Mammary epithelial cell (primary cell): Measurements from ENCODE around the gene ANKMY2.

ENCODE experiments used
- CTCF ChIP-seq, 2 donors: IDR thresholded peaks in 1 of 2; conservative IDR thresholded peaks in 1 of 2; 2 replicates each; pipeline ENCODE4 v1.5.1; 2011 to 2012; ENCODE audit warnings: inconsistent platforms in 2 of 2, low read length in 2 of 2, mild to moderate bottlenecking in 2 of 2, control low read depth in 1 of 2, low read depth in 1 of 2; ENCODE audit not compliant: insufficient read depth in 1 of 2; ENCODE audit errors: extremely low read depth in 1 of 2
- EZH2 ChIP-seq: IDR thresholded peaks from 2 replicates; pipeline ENCODE4 v1.6.1; 2012; ENCODE audit warnings: low read length, inconsistent platforms, borderline replicate concordance

- TF ChIP-seq EZH2 = no peak
- TF ChIP-seq CTCF (conservative IDR thresholded peaks at IDR 0.05 in 1 of 2, IDR thresholded peaks at IDR 0.05 in 1 of 2; ENCODE audit: extremely low read depth in 1 of 2, insufficient read depth in 1 of 2, low read depth in 1 of 2, low read length in 2 of 2) = no peak
Observed at GRCh38 chr7:16587129-16587528, 58.4 kb downstream of the ANKMY2 start.
